Measurements from ENCODE around the gene OR8S1.

DNA sequence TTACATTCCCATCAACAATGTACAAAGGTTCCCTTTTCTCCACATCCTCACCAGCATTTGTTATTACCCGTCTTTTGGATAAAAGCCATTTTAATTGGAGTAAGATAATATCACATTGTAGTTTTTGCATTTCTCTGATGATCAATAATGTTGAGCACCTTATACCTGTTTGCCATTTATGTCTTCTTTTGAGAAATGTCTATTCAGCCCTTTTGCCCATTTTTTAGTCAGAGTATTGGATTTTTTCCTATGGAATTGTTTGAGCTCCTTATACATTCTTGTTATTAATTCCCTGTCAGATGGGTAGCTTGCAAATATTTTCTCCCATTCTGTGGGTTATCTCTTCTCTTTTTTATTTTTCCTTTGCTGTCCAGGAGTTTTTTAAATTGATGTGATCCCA is 10.7 kb upstream of the OR8S1 start:
- TF ChIP-seq POLR2A (IDR thresholded peaks at IDR 0.05) (no peak), POLR2AphosphoS5 (IDR thresholded peaks at IDR 0.05) (no peak)
- TF ChIP-seq, protein P1, sequence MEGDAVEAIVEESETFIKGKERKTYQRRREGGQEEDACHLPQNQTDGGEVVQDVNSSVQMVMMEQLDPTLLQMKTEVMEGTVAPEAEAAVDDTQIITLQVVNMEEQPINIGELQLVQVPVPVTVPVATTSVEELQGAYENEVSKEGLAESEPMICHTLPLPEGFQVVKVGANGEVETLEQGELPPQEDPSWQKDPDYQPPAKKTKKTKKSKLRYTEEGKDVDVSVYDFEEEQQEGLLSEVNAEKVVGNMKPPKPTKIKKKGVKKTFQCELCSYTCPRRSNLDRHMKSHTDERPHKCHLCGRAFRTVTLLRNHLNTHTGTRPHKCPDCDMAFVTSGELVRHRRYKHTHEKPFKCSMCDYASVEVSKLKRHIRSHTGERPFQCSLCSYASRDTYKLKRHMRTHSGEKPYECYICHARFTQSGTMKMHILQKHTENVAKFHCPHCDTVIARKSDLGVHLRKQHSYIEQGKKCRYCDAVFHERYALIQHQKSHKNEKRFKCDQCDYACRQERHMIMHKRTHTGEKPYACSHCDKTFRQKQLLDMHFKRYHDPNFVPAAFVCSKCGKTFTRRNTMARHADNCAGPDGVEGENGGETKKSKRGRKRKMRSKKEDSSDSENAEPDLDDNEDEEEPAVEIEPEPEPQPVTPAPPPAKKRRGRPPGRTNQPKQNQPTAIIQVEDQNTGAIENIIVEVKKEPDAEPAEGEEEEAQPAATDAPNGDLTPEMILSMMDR (IDR thresholded peaks at IDR 0.05 in 8 of 11, conservative IDR thresholded peaks at IDR 0.05 in 3 of 11), result no peak
